GM04503 (cell line): ENCODE data around the gene RAPGEF5.

Experiments
- DNase-seq: peaks from one replicate; pipeline ENCODE4 v3.0.0-alpha.2; 2012; ENCODE audit warnings: low read depth

Gene RAPGEF5

GRCh38 chr7:22302951-22303423 is 54.0 kb downstream of the RAPGEF5 start:
- DNase-seq: no peak

- DNase-seq: no peak
These were observed 54.8 kb downstream of the RAPGEF5 start for GRCh38 chr7:22302193-22302592.

- DNase-seq: no peak
These were observed 55.2 kb downstream of the RAPGEF5 start for GRCh38 chr7:22301790-22302189.

- no peak for DNase-seq
These were observed 56.1 kb downstream of the RAPGEF5 start for GRCh38 chr7:22300839-22301238.

GRCh38 chr7:22296916-22297315 is 60.0 kb downstream of the RAPGEF5 start:
- no peak for DNase-seq

- no peak for DNase-seq
These were observed 60.7 kb downstream of the RAPGEF5 start for GRCh38 chr7:22296265-22296566.

- no peak for DNase-seq
These were observed 61.3 kb downstream of the RAPGEF5 start for GRCh38 chr7:22295402-22296264.

GRCh38 chr7:22292531-22292930 is 64.4 kb downstream of the RAPGEF5 start:
- no peak for DNase-seq

GRCh38 chr7:22291977-22292376 is 65.0 kb downstream of the RAPGEF5 start:
- no peak for DNase-seq

- DNase-seq: no peak
These were observed 68.8 kb downstream of the RAPGEF5 start for GRCh38 chr7:22288202-22288601.

GRCh38 chr7:22287412-22287811 is 69.5 kb downstream of the RAPGEF5 start:
- no peak for DNase-seq

- no peak for DNase-seq
These were observed 70.5 kb downstream of the RAPGEF5 start for GRCh38 chr7:22286436-22286835.

- DNase-seq: no peak
These were observed 75.5 kb downstream of the RAPGEF5 start for GRCh38 chr7:22281481-22281880.

GRCh38 chr7:22280031-22280430 is 76.9 kb downstream of the RAPGEF5 start:
- DNase-seq: no peak

- no peak for DNase-seq
These were observed 78.3 kb downstream of the RAPGEF5 start for GRCh38 chr7:22278660-22279059.

GRCh38 chr7:22277375-22277774 is 79.6 kb downstream of the RAPGEF5 start:
- DNase-seq: no peak

GRCh38 chr7:22275661-22276060 is 81.3 kb downstream of the RAPGEF5 start:
- DNase-seq: no peak

GRCh38 chr7:22271311-22271710 is 85.6 kb downstream of the RAPGEF5 start:
- no peak for DNase-seq

- DNase-seq: no peak
These were observed 86.6 kb downstream of the RAPGEF5 start for GRCh38 chr7:22270371-22270770.

GRCh38 chr7:22269963-22270362 is 87.0 kb downstream of the RAPGEF5 start:
- DNase-seq: no peak

GRCh38 chr7:22268884-22269421 is 88.0 kb downstream of the RAPGEF5 start:
- DNase-seq: no peak

- DNase-seq: peak; percentile 20
These were observed 88.9 kb downstream of the RAPGEF5 start for GRCh38 chr7:22267930-22268615.

- DNase-seq: no peak
These were observed 94.4 kb downstream of the RAPGEF5 start for GRCh38 chr7:22262538-22262937.
